ENCODE results near the gene OSBPL5.

- TF ChIP-seq CTCF (conservative IDR thresholded peaks at IDR 0.05; ENCODE audit: low read depth, low read length) (no peak), EZH2 (IDR thresholded peaks at IDR 0.05; ENCODE audit: low read length, unreplicated experiment) (no peak), EZH2phosphoT487 (IDR thresholded peaks at IDR 0.05; ENCODE audit: borderline replicate concordance, low read length) (no peak)
Measured at GRCh38 chr11:3099178-3099577, 65.9 kb downstream of the OSBPL5 start.
